GM19023 (cell line): ENCODE measurements around the gene SNRPD3.

Experiments used
- ATAC-seq: cut with Tn5 transposase; IDR thresholded peaks from one replicate; pipeline ENCODE4 v1.9.1; 2021; ENCODE audit warnings: mild to moderate bottlenecking, moderate library complexity; ENCODE audit not compliant: unreplicated experiment

SNRPD3 gene

GRCh38 chr22:24565077-24565476 lies 9.3 kb downstream of the SNRPD3 start:
- ATAC-seq: no peak

- ATAC-seq: no peak
Measured at GRCh38 chr22:24566899-24567511, 11.2 kb downstream of the SNRPD3 start.

- no peak for ATAC-seq
Measured at GRCh38 chr22:24567668-24568067, 11.9 kb downstream of the SNRPD3 start.

GRCh38 chr22:24571266-24571665 lies 15.5 kb downstream of the SNRPD3 start:
- ATAC-seq: no peak

GRCh38 chr22:24576778-24577177 lies 21.0 kb downstream of the SNRPD3 start:
- no peak for ATAC-seq

- ATAC-seq: no peak
Measured at GRCh38 chr22:24578355-24579257, 22.8 kb downstream of the SNRPD3 start.

GRCh38 chr22:24579258-24579601 lies 23.4 kb downstream of the SNRPD3 start:
- no peak for ATAC-seq

GRCh38 chr22:24580276-24580675 lies 24.5 kb downstream of the SNRPD3 start:
- ATAC-seq: no peak

GRCh38 chr22:24582056-24582814 lies 26.4 kb downstream of the SNRPD3 start:
- no peak for ATAC-seq

GRCh38 chr22:24583221-24584165 lies 27.7 kb downstream of the SNRPD3 start:
- ATAC-seq: no peak

GRCh38 chr22:24584166-24584790 lies 28.5 kb downstream of the SNRPD3 start:
- ATAC-seq: no peak

GRCh38 chr22:24584871-24585411 lies 29.1 kb downstream of the SNRPD3 start:
- no peak for ATAC-seq

- ATAC-seq: no peak
Measured at GRCh38 chr22:24585461-24585860, 29.7 kb downstream of the SNRPD3 start.

GRCh38 chr22:24585927-24586546 lies 30.2 kb downstream of the SNRPD3 start:
- ATAC-seq: no peak

- no peak for ATAC-seq
Measured at GRCh38 chr22:24587251-24587650, 31.5 kb downstream of the SNRPD3 start.

GRCh38 chr22:24587948-24588347 lies 32.1 kb downstream of the SNRPD3 start:
- no peak for ATAC-seq

GRCh38 chr22:24588381-24588756 lies 32.6 kb downstream of the SNRPD3 start:
- ATAC-seq: no peak

GRCh38 chr22:24588757-24589481 lies 33.1 kb downstream of the SNRPD3 start:
- no peak for ATAC-seq

GRCh38 chr22:24589518-24590030 lies 33.8 kb downstream of the SNRPD3 start:
- ATAC-seq: no peak
